ENCODE results near the gene VWA3B. TPM values are rescaled to one million over a fixed set of nuclear protein-coding genes. Genes with fewer than 3 reads are reported as not detected.

The VWA3B gene
- total RNA-seq, 2 donors from 2014 or later = 1.8 to 3.2 TPM

DNA sequence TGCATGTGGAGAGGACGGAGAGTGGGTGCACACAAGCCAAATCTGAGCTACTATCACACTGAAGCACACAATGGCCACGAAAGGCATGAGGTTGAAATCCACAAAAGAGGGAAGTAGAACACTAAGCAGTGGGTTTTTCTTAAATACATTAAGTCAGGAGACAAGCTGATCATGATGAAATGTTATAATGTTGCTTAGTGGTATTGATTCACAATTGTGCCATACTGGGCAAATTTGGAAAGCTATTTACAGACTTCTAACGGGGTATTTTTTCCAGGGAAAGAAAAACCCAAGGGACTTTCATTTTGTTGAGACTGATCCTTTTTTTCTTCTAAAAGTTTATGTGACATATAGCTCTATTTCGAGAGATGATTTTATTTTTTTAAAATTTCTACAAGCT lies 158.5 kb downstream of the VWA3B start:
- H3K4me1 ChIP-seq = no peaks in the 10 kb centered on the region
- no peak overlapping the region for H3K9ac ChIP-seq (ENCODE audit: low read depth in 2 of 2, low read length in 2 of 2)
- H3K4me3 ChIP-seq = no peak overlapping the region
- DNase-seq = no peak
- no peaks in the 10 kb centered on the region for H3K36me3 ChIP-seq
- no peaks in the 10 kb centered on the region for H3K9me3 ChIP-seq
- TF ChIP-seq, protein P1, sequence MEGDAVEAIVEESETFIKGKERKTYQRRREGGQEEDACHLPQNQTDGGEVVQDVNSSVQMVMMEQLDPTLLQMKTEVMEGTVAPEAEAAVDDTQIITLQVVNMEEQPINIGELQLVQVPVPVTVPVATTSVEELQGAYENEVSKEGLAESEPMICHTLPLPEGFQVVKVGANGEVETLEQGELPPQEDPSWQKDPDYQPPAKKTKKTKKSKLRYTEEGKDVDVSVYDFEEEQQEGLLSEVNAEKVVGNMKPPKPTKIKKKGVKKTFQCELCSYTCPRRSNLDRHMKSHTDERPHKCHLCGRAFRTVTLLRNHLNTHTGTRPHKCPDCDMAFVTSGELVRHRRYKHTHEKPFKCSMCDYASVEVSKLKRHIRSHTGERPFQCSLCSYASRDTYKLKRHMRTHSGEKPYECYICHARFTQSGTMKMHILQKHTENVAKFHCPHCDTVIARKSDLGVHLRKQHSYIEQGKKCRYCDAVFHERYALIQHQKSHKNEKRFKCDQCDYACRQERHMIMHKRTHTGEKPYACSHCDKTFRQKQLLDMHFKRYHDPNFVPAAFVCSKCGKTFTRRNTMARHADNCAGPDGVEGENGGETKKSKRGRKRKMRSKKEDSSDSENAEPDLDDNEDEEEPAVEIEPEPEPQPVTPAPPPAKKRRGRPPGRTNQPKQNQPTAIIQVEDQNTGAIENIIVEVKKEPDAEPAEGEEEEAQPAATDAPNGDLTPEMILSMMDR (IDR thresholded peaks at IDR 0.05) = no peak
- no peaks in the 10 kb centered on the region for H3K27me3 ChIP-seq
- intact Hi-C loops (cut with DNase I) = no loop called here
- no peak overlapping the region for H3K27ac ChIP-seq

DNA sequence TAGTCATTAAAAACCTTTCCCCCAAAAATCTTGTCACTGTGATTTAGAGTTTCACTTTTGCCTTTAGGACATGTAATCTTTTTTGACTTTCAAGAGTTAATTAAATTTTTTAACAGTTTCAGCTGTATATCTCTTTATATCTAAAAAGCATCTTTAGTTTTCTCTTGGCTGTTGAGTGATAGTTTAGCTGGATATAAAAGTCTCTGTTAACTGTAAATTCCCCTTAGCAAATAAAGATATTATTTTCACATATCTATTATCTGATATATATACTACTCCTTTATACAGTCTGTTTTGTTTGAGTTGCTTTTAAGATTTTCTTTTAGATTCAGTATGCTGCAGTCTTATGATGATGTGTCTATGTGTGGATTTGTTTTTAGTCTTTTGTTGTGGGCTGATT lies 160.4 kb downstream of the VWA3B start:
- Histone ChIP-seq H3K9ac (ENCODE audit: low read depth in 2 of 2, low read length in 2 of 2) (no peak overlapping the region), H3K9me3 (no peaks in the 10 kb centered on the region)
- intact Hi-C loops (cut with DNase I) = no loop called here

DNA sequence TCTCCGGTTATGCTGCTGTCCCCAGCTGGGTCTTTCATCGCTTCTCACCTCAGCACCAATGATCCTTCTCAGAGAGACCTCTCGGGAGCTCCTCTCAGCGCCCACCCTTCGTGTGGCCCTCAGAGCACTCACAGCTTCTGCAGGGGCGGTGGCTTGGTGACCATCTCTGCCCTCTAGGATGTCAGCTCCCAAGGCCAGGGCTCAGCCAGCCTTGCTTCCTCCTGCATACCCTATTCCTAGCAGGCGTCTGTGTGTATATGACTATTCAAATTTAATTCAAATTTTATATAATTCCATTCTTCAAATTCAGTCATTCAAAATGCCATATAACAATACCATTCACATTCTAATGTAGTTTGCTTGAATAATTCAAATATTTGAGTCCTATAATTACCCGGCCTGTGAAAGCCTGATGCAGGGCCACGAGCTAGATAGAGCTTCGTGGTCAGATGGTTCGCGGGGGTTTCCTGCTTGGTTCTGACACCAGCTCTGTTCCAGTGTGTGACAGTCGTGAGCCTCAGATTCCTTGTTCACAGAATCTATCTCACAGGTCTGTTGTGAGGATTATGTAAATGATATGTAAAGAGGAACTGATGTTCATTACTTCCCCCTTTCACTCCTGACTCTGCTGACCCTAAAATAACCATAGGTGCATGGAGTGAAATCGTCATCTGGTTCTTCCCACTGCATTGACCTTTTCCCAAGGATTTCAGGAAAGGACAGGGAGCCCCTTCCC lies 165.2 kb downstream of the VWA3B start:
- H3K9me3 ChIP-seq = no peaks in the 10 kb centered on the region
- DNase-seq = no peak
- no peak overlapping the region for H3K27ac ChIP-seq
- H3K4me3 ChIP-seq = no peak overlapping the region
- H3K27me3 ChIP-seq = no peaks in the 10 kb centered on the region
- TF ChIP-seq, protein P1 (IDR thresholded peaks at IDR 0.05) = no peak
- H3K4me1 ChIP-seq = no peaks in the 10 kb centered on the region
- H3K9ac ChIP-seq (ENCODE audit: low read depth in 2 of 2, low read length in 2 of 2) = no peak overlapping the region
- no peaks in the 10 kb centered on the region for H3K36me3 ChIP-seq
- intact Hi-C loops (cut with DNase I) = no loop called here

More for the DNA sequence above, 160.4 kb downstream of the VWA3B start:
- TF ChIP-seq, protein P1 (IDR thresholded peaks at IDR 0.05) = no peak
- H3K27me3 ChIP-seq = no peaks in the 10 kb centered on the region
- no peaks in the 10 kb centered on the region for H3K4me1 ChIP-seq
- H3K27ac ChIP-seq = no peak overlapping the region
- H3K4me3 ChIP-seq = no peak overlapping the region
- DNase-seq = no peak
- no peaks in the 10 kb centered on the region for H3K36me3 ChIP-seq

DNA sequence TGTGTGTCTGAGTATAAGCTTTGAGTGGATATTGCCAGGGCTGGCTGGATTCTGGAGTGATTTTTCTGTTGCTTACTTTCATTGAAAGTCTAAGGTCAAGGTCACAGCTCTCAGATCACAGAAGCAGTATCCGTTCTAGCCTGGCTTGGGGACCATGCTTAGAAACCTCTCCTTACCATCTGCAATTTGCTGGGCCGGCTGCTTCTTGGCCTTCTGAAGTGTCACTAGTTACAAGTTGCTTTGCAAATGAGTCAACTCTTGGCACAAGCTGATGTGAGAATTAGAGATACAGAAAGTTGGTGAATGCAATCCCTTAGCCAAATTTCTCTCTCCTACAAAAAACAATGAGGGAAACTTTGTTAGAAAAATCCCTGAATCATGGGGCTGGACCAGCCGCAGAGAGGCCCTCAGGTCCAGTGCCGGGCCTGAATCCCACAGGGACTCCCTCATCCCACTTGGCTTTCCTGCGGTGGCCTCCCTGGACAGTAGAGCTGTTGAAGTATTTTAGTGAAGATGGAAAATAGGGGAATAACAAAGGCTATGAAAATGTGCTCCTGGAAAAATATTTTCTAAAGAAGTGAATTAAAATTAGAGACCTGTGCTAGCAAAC lies 166.6 kb downstream of the VWA3B start:
- no peak for DNase-seq
- H3K4me1 ChIP-seq = no peaks in the 10 kb centered on the region

GRCh38 chr2:98254504-98255059 lies 167.6 kb downstream of the VWA3B start:
- TF ChIP-seq, protein P1 (IDR thresholded peaks at IDR 0.05) = no peak
- Histone ChIP-seq H3K27me3 (no peaks in the 10 kb centered on the region), H3K4me1 (no peaks in the 10 kb centered on the region), H3K4me3 (no peak overlapping the region), H3K9ac (ENCODE audit: low read depth in 2 of 2, low read length in 2 of 2) (no peak overlapping the region), H3K9me3 (no peaks in the 10 kb centered on the region), H3K27ac (no peak overlapping the region), H3K36me3 (no peaks in the 10 kb centered on the region)
- DNase-seq = no peak
- intact Hi-C loops (cut with DNase I) = no loop called here

More for the DNA sequence above, 166.6 kb downstream of the VWA3B start:
- H3K4me3 ChIP-seq = no peak overlapping the region
- intact Hi-C loops (cut with DNase I) = no loop called here
- no peaks in the 10 kb centered on the region for H3K27me3 ChIP-seq
- no peak overlapping the region for H3K9ac ChIP-seq (ENCODE audit: low read depth in 2 of 2, low read length in 2 of 2)
- no peaks in the 10 kb centered on the region for H3K9me3 ChIP-seq
- no peaks in the 10 kb centered on the region for H3K36me3 ChIP-seq
- TF ChIP-seq, protein P1 (IDR thresholded peaks at IDR 0.05) = no peak
- no peak overlapping the region for H3K27ac ChIP-seq

Measured in colonic mucosa (tissue), 4 donors.